ENCODE results near the gene COL19A1. TPM values are rescaled to one million over a fixed set of nuclear protein-coding genes. Genes with fewer than 3 reads are reported as not detected.

COL19A1 gene
- total RNA-seq, 3 donors from 2014 or later: 0.15 to 0.66 TPM; not detected in 1

GRCh38 chr6:69863766-69864165 lies 2.6 kb upstream of the COL19A1 start:
- no peak for DNase-seq (ENCODE audit: low spot score in 2 of 2)
- intact Hi-C loops (cut with DNase I; ENCODE audit: low total_unique reads): no loop called here
- no peaks in the 10 kb centered on the region for H3K9me3 ChIP-seq

GRCh38 chr6:69865126-69865525 lies 1.2 kb upstream of the COL19A1 start:
- Histone ChIP-seq H3K9me3 (no peaks in the 10 kb centered on the region), H3K4me1 (no peaks in the 10 kb centered on the region), H3K36me3 (no peaks in the 10 kb centered on the region), H3K27ac (no peak overlapping the region), H3K27me3 (no peaks in the 10 kb centered on the region), H3K4me3 (no peak overlapping the region)
- TF ChIP-seq POLR2AphosphoS5 (IDR thresholded peaks at IDR 0.05) (no peak), CTCF (IDR thresholded peaks at IDR 0.05) (no peak), POLR2A (IDR thresholded peaks at IDR 0.05) (no peak)
- intact Hi-C loops (cut with DNase I; ENCODE audit: low total_unique reads): no loop called here
- DNase-seq (ENCODE audit: low spot score in 2 of 2): no peak

More at GRCh38 chr6:69863766-69864165, 2.6 kb upstream of the COL19A1 start:
- no peak overlapping the region for H3K27ac ChIP-seq
- H3K36me3 ChIP-seq: no peaks in the 10 kb centered on the region
- no peaks in the 10 kb centered on the region for H3K4me1 ChIP-seq
- H3K27me3 ChIP-seq: no peaks in the 10 kb centered on the region
- TF ChIP-seq CTCF (IDR thresholded peaks at IDR 0.05) (no peak), POLR2AphosphoS5 (IDR thresholded peaks at IDR 0.05) (no peak), POLR2A (IDR thresholded peaks at IDR 0.05) (no peak)
- H3K4me3 ChIP-seq: no peak overlapping the region

GRCh38 chr6:69866770-69867638 lies 648 bp downstream of the COL19A1 start:
- TF ChIP-seq POLR2AphosphoS5 (IDR thresholded peaks at IDR 0.05) (no peak), POLR2A (IDR thresholded peaks at IDR 0.05) (no peak), CTCF (IDR thresholded peaks at IDR 0.05) (no peak)
- H3K4me1 ChIP-seq: no peaks in the 10 kb centered on the region
- H3K27ac ChIP-seq: no peak overlapping the region
- intact Hi-C loops (cut with DNase I; ENCODE audit: low total_unique reads): no loop called here
- H3K27me3 ChIP-seq: no peaks in the 10 kb centered on the region
- no peak for DNase-seq (ENCODE audit: low spot score in 2 of 2)
- no peaks in the 10 kb centered on the region for H3K36me3 ChIP-seq
- no peaks in the 10 kb centered on the region for H3K9me3 ChIP-seq
- H3K4me3 ChIP-seq: peak overlapping the region; percentile 49 to 74 (median 60)

GRCh38 chr6:69867639-69867976 lies 1.3 kb downstream of the COL19A1 start:
- H3K4me3 ChIP-seq: peak overlapping the region; percentile 49 to 74 (median 60)
- intact Hi-C loops (cut with DNase I; ENCODE audit: low total_unique reads): no loop called here
- H3K4me1 ChIP-seq: no peaks in the 10 kb centered on the region
- no peaks in the 10 kb centered on the region for H3K36me3 ChIP-seq
- no peak overlapping the region for H3K27ac ChIP-seq
- no peak for DNase-seq (ENCODE audit: low spot score in 2 of 2)
- no peaks in the 10 kb centered on the region for H3K27me3 ChIP-seq
- no peaks in the 10 kb centered on the region for H3K9me3 ChIP-seq
- TF ChIP-seq POLR2AphosphoS5 (IDR thresholded peaks at IDR 0.05) (no peak), CTCF (IDR thresholded peaks at IDR 0.05) (no peak), POLR2A (IDR thresholded peaks at IDR 0.05) (no peak)

GRCh38 chr6:69868252-69868804 lies 2.0 kb downstream of the COL19A1 start:
- no peak overlapping the region for H3K4me3 ChIP-seq
- no peak for DNase-seq (ENCODE audit: low spot score in 2 of 2)
- intact Hi-C loops (cut with DNase I; ENCODE audit: low total_unique reads): no loop called here

More at GRCh38 chr6:69868252-69868804, 2.0 kb downstream of the COL19A1 start:
- no peaks in the 10 kb centered on the region for H3K36me3 ChIP-seq
- no peak overlapping the region for H3K27ac ChIP-seq
- H3K4me1 ChIP-seq: no peaks in the 10 kb centered on the region
- TF ChIP-seq CTCF (IDR thresholded peaks at IDR 0.05): no peak
- TF ChIP-seq POLR2AphosphoS5 (IDR thresholded peaks at IDR 0.05): no peak
- TF ChIP-seq POLR2A (IDR thresholded peaks at IDR 0.05): no peak
- H3K27me3 ChIP-seq: no peaks in the 10 kb centered on the region
- H3K9me3 ChIP-seq: no peaks in the 10 kb centered on the region

Data from breast epithelium (tissue), 4 donors.